Muscle of leg (tissue), 11 donors: ENCODE results near the gene ZNF584. TPM values are rescaled to one million over a fixed set of nuclear protein-coding genes. Genes with fewer than 3 reads are reported as not detected.

Experiments used
- DNase-seq: peaks from one replicate; pipeline ENCODE4 v3.0.0; 2013
- H3K27ac ChIP-seq: one replicate; pipeline ENCODE4 v1.5.1; 2013; ENCODE audit warnings: mild to moderate bottlenecking, low read length, control low read depth
- H3K27me3 ChIP-seq: one replicate; pipeline ENCODE4 v1.6.1; 2013; ENCODE audit warnings: low read length; ENCODE audit not compliant: control insufficient read depth, insufficient read depth
- H3K36me3 ChIP-seq: one replicate; pipeline ENCODE4 v1.6.1; 2013; ENCODE audit warnings: low read length; ENCODE audit not compliant: control insufficient read depth, insufficient read depth
- H3K4me1 ChIP-seq: one replicate; pipeline ENCODE4 v1.6.1; 2013; ENCODE audit warnings: low read length; ENCODE audit not compliant: control insufficient read depth, insufficient read depth
- H3K4me3 ChIP-seq: one replicate; pipeline ENCODE4 v1.5.1; 2013; ENCODE audit warnings: low read length, control low read depth
- H3K9me3 ChIP-seq: replicated peaks from 2 replicates; pipeline ENCODE4 v1.6.1; 2013; ENCODE audit warnings: low read depth, low read length; ENCODE audit not compliant: control insufficient read depth
- WGBS: methylation state at CpG from one replicate; pipeline ENCODE4 v1.1.5; 2013; ENCODE audit warnings: missing lambda C conversion rate; ENCODE audit not compliant: insufficient coverage; 5-methylcytosine and 5-hydroxymethylcytosine counted together
- polyA plus RNA-seq, 8 donors: library from polyadenylated mRNA; unstranded; fragments of 120-200 nt; gene quantifications; one replicate each; pipeline versions ENCODE4 v1.2.1 to v1.2.3, GENCODE V29; 2013; ENCODE audit warnings: inconsistent platforms in 1 of 8, low replicate concordance in 1 of 8; ENCODE audit not compliant: insufficient read length in 8 of 8, insufficient read depth in 1 of 8
- total RNA-seq: library from RNA; stranded (reverse); fragments of 120-200 nt; gene quantifications from one replicate; pipeline ENCODE4 v1.2.4, GENCODE V29; 2013

ZNF584 gene
- total and polyA plus RNA-seq, 9 donors = 4.7 to 7.9 (median 6.3) TPM

- peak; percentile 22 for DNase-seq
- Histone ChIP-seq H3K4me1 (peaks cover 26% of the 10 kb centered on the region), H3K36me3 (no peaks in the 10 kb centered on the region), H3K9me3 (no peaks in the 10 kb centered on the region), H3K27ac (no peak overlapping the region), H3K27me3 (no peaks in the 10 kb centered on the region), H3K4me3 (peak overlapping the region; percentile 79)
- WGBS = 63% methylated on average over 9 of the region's 10 CpGs
Measured at GRCh38 chr19:58406818-58407657, 1.4 kb upstream of the ZNF584 start.

- peak overlapping the region; percentile 79 for H3K4me3 ChIP-seq
- H3K27me3 ChIP-seq = no peaks in the 10 kb centered on the region
- peak overlapping the region; percentile 92 for H3K27ac ChIP-seq
- H3K36me3 ChIP-seq = no peaks in the 10 kb centered on the region
- no peaks in the 10 kb centered on the region for H3K9me3 ChIP-seq
- H3K4me1 ChIP-seq = peaks cover 25% of the 10 kb centered on the region
- 10% methylated on average over 22 of the region's 22 CpGs for WGBS
- no peak for DNase-seq
Measured at GRCh38 chr19:58407658-58408151, 744 bp upstream of the ZNF584 start.

GRCh38 chr19:58409010-58409790 lies 751 bp downstream of the ZNF584 start:
- WGBS = under 1% methylated on average over 32 of the region's 34 CpGs
- H3K27ac ChIP-seq = peak overlapping the region; percentile 92

GRCh38 chr19:58416604-58417003 lies 8.2 kb downstream of the ZNF584 start:
- Histone ChIP-seq H3K27me3 (no peaks in the 10 kb centered on the region), H3K4me1 (no peaks in the 10 kb centered on the region), H3K4me3 (no peak overlapping the region), H3K9me3 (peaks cover 21% of the 10 kb centered on the region), H3K27ac (no peak overlapping the region), H3K36me3 (peaks cover 44% of the 10 kb centered on the region)
- 100% methylated on average over 5 of the region's 5 CpGs for WGBS
- no peak for DNase-seq

More at GRCh38 chr19:58409010-58409790, 751 bp downstream of the ZNF584 start:
- Histone ChIP-seq H3K4me3 (peak overlapping the region; percentile 79), H3K9me3 (no peaks in the 10 kb centered on the region), H3K27me3 (no peaks in the 10 kb centered on the region), H3K36me3 (no peaks in the 10 kb centered on the region), H3K4me1 (peaks cover 25% of the 10 kb centered on the region)
- peak; percentile 45 for DNase-seq

- no peaks in the 10 kb centered on the region for H3K27me3 ChIP-seq
- peaks cover 21% of the 10 kb centered on the region for H3K9me3 ChIP-seq
- no peaks in the 10 kb centered on the region for H3K4me1 ChIP-seq
- peaks cover 44% of the 10 kb centered on the region for H3K36me3 ChIP-seq
- DNase-seq = no peak
- WGBS = 96% methylated on average over 3 of the region's 7 CpGs
- H3K27ac ChIP-seq = no peak overlapping the region
- H3K4me3 ChIP-seq = no peak overlapping the region
Measured at GRCh38 chr19:58417071-58417470, 8.6 kb downstream of the ZNF584 start.

- H3K27me3 ChIP-seq = no peaks in the 10 kb centered on the region
- WGBS = no CpG with 5 or more reads among the region's 1 CpG
- peaks cover 70% of the 10 kb centered on the region for H3K9me3 ChIP-seq
- no peaks in the 10 kb centered on the region for H3K4me1 ChIP-seq
- H3K4me3 ChIP-seq = no peak overlapping the region
- H3K36me3 ChIP-seq = peaks cover 18% of the 10 kb centered on the region
- DNase-seq = no peak
- no peak overlapping the region for H3K27ac ChIP-seq
Measured at GRCh38 chr19:58428617-58429016, 20.2 kb downstream of the ZNF584 start.

GRCh38 chr19:58429745-58430144 lies 21.3 kb downstream of the ZNF584 start:
- H3K27ac ChIP-seq = no peak overlapping the region
- no peak overlapping the region for H3K4me3 ChIP-seq
- H3K9me3 ChIP-seq = peaks cover 82% of the 10 kb centered on the region
- no peak for DNase-seq
- H3K36me3 ChIP-seq = peaks cover 30% of the 10 kb centered on the region
- no peaks in the 10 kb centered on the region for H3K4me1 ChIP-seq
- no peaks in the 10 kb centered on the region for H3K27me3 ChIP-seq

- WGBS = 100% methylated on average over 1 of the region's 2 CpGs
- no peak for DNase-seq
- no peak overlapping the region for H3K4me3 ChIP-seq
Measured at GRCh38 chr19:58434217-58434616, 25.8 kb downstream of the ZNF584 start.

GRCh38 chr19:58439576-58440554 lies 31.4 kb downstream of the ZNF584 start, which contains the start of gene ZNF132:
Gene ZNF132 (minus strand): TSS chr19:58440153. CDS start chr19:58439821, 332 bp downstream.
- Histone ChIP-seq H3K9me3 (peaks cover 36% of the 10 kb centered on the region), H3K27ac (peak within 1 kb of the TSS; percentile 83), H3K4me3 (peak within 1 kb of the TSS; percentile 73), H3K27me3 (peaks cover 5% of the 10 kb centered on the region), H3K36me3 (peaks cover 26% of the 10 kb centered on the region), H3K4me1 (peaks cover 14% of the 10 kb centered on the region)
- peak; percentile 100 for DNase-seq
- 6% methylated on average over 59 of the region's 59 CpGs for WGBS

More at GRCh38 chr19:58434217-58434616, 25.8 kb downstream of the ZNF584 start:
- Histone ChIP-seq H3K4me1 (peaks cover 2% of the 10 kb centered on the region), H3K27ac (no peak overlapping the region), H3K36me3 (peaks cover 57% of the 10 kb centered on the region), H3K27me3 (no peaks in the 10 kb centered on the region), H3K9me3 (peaks cover 86% of the 10 kb centered on the region)
